Epidermal melanocyte (primary cell): Measurements from ENCODE around the gene OR2T35.

ENCODE experiments used
- DNase-seq: peaks from one replicate; pipeline ENCODE4 v3.0.0; 2011; ENCODE audit warnings: low spot score; ENCODE audit not compliant: insufficient read length

The OR2T35 gene

DNA sequence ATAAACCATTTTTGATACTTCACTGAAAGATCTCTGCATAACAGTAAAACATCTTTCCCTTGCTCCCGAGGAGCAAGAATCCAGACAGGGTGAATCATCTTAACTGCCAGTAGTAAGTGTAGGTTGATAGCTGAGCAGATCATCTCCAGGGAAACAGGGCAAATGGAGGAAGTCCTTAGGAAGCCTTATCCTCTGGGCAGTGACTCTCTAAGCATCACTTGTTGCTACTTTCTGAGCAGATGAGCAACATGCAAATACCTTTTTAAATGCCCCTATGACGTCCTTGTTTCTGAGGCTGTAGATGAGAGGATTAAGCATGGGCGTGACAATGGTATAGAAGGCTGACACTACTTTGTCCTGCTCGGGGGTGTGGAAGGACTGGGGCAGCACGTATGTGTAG, 19.1 kb downstream of the OR2T35 start:
- no peak for DNase-seq

GRCh38 chr1:248625166-248625565, 19.9 kb downstream of the OR2T35 start:
- no peak for DNase-seq

DNA sequence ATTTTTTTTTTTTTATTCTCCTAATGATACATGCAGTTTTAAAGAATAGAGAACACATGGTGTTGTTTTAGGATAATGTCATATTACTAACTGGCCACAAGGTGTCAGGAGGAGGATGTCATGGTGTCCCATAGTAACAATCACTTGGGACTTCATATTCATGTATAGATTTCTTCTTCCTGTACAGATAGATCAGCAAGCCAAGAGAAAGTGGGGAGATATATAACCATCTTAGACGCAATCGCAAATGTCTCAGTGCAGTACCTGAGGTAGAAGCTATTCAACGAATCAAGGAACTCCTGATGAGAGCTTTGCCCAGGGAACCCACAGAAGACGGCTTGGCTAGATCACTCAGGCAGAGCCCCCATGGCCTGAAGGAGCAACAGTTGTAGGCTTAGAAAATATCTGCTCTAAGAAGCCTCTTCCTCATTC, 22.5 kb downstream of the OR2T35 start:
- DNase-seq: no peak

DNA sequence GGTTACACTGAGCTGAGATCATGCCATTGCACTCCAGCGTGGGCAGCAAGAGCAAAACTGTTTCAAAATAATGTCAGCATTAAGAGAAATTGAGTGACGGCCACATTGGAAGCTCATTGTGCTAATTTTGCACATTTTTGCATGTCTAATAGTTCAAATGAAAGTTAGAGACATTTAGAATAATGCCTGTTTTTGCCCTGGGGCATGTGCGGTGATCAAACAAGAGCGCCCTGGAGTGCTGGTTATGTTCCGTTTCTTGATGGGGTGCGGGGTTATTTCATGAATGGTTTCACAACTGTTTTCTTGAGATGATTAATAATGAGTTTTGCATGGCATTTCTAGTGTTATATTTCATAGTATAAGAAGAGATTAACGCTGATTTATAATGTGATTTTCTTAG, 23.3 kb downstream of the OR2T35 start:
- no peak for DNase-seq

- DNase-seq: no peak
Measured at GRCh38 chr1:248618878-248619277, 26.2 kb downstream of the OR2T35 start.

GRCh38 chr1:248618119-248618518, 27.0 kb downstream of the OR2T35 start:
- no peak for DNase-seq

DNA sequence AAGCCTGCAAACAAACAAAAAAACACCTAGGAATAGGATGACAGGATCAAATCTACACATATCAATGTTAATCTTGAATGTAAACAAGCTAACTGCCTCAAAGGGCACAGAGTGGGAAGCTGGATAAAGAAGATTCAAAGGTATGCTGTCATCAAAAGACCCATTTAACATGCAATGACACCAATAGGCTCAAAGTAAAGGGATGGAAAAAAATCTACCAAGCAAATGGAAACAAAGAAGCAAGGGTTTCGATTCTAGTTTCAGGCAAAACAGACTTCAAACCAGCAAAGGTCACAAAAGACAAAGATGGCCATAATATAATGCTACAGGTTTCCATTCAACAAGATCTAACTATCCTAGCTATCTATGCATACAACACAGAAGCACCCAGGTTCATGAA, 31.3 kb downstream of the OR2T35 start:
- no peak for DNase-seq

DNA sequence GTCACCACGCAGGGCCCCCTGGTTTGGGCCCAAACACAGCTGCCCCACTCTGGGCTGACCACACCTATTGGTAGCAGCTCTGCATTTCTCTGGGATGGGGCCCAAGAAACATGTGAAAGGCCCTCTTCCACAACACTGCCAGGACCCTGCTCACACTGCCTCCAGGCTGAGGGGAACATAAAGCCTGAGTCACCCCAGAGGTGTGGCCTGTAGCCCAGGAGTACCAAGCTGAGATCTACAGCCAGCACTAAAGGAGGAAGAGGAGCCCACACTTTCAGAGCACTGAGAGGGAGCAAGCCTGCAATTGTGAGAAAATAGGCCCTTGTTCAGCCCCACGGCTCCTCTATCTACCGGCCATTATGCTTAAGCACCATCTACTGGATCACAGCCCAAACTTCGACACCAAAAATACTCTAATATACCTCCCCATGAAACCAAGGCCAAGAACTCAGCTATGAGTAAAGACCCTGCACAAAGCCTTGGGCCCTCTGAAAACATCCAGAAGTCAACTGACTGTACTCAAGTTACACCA, 33.1 kb downstream of the OR2T35 start:
- no peak for DNase-seq

- DNase-seq: no peak
Measured at GRCh38 chr1:248610301-248610700, 34.8 kb downstream of the OR2T35 start.

DNA sequence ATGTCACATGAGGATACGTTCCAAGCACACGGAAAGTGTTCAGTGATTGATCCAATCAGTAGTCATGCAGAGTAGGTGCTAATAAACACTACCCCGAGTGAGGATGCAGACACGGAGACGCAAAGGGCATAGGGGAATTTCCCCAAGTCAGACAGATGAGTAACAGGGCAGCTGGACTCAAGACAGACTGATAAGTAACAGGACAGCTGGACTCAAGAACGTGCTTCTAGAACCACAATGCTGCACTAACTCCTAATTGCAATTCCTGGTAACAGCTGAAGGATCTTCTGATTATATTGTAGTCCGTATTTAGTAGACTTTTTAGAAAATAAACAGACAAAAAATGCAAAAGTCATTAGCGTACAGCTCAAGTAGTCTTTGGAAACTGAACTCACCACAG, 45.7 kb downstream of the OR2T35 start:
- DNase-seq: no peak

GRCh38 chr1:248597589-248597988, 47.5 kb downstream of the OR2T35 start, which contains the start of gene OR2T10:
OR2T10 (minus strand) TSS chr1:248597700; CDS start chr1:248593768, 3,932 bp downstream.
- DNase-seq: no peak

GRCh38 chr1:248596615-248597014, 48.5 kb downstream of the OR2T35 start:
- no peak for DNase-seq

- DNase-seq: no peak
Measured at GRCh38 chr1:248593226-248593625, 51.9 kb downstream of the OR2T35 start.

DNA sequence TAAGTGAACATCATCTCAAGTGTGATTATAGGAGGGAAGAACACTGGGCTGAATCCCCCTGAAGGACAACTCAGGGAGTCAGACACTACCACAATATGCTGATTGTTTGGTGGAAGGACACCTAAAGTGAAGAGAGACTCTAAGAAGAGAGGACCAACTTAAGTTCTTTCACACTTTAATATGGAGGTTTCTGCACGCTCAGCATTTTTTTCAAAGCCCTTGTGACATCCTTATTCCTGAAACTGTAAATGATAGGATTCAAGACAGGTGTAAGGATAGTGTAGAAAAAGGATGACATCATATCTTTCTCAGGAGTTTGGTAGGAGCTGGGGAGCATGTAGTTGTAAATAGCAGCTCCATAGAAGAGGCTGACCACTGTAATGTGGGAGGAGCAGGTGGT, 52.4 kb downstream of the OR2T35 start:
- no peak for DNase-seq

DNA sequence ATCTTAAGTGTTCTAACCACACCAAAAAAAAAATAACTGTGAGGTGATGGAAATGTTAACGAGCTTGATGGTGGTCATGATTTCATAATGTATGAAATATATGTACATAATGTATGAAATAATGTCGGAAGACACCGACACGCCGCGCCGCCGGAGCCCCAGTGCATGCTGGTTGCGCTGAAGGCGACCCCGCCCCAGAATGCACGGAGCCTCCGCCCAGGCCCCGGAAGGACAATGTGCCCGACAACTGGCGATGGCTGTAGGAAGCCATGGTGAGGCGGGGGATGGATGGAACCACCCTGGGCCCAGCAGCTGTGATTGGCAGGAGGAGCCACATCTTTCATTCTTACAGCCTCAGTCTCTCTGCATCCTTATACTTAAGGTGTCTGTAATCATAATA, 55.0 kb downstream of the OR2T35 start:
- no peak for DNase-seq

- no peak for DNase-seq
Measured at GRCh38 chr1:248589334-248589733, 55.7 kb downstream of the OR2T35 start.
